T1000 (cell line): ENCODE measurements around the gene ALG9.

Experiments
- DNase-seq: peaks from one replicate; lab custom pipeline; 2025; ENCODE audit warnings: mixed read lengths; lab: John Stamatoyannopoulos, UW

Gene ALG9

DNA sequence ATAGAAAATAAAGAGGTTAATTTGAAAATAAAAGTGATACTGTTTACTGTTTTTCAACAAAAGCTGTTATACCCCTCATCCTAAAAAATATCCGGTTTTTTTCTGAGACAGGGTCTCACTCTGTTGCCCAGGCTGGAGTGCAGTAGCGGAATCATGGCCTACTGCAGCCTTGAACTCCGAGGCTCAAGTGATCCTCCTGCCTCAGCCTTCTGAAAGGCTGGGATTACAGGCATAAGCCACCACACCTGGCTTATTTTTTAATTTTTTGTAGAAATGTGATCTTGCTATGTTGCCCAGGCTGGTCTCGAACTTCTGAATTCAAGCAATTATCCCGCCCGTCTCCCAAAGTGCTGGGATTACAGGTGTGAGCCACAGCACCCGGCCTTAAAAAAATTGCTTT lies 35.7 kb downstream of the ALG9 start:
- DNase-seq = no peak

DNA sequence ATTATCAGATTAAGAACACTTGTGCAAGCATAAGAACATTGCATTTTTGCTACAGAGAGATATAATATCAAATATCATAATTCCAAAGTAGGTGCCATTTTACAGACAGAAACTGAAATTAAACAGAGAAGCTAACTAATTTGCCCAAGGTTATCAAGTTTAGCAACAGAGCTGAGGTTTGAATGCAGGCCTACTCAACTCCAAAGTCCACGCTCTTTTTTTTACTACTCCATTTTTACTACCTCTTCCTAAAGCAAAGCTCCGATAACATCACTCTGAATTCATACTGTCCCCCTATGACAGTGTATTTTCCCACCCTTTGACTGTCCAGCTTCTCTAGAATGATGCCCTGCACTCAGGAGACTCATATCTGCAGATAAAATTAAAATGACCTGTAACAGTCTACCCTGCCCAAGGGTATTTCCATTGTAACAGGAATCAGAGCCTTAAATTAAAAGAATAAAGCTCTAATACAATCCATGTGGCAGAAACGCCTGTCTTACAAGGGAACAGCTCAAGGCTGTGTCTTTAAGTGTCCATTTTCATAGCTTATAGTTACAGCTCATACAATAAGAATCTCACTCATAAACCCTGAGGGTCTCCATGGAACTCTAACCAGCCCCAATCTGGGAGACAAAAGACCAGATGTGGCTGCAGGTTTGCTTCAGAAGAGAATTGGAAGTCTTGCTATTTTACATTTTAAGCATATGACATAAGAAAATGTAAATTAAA lies 36.8 kb downstream of the ALG9 start:
- no peak for DNase-seq

DNA sequence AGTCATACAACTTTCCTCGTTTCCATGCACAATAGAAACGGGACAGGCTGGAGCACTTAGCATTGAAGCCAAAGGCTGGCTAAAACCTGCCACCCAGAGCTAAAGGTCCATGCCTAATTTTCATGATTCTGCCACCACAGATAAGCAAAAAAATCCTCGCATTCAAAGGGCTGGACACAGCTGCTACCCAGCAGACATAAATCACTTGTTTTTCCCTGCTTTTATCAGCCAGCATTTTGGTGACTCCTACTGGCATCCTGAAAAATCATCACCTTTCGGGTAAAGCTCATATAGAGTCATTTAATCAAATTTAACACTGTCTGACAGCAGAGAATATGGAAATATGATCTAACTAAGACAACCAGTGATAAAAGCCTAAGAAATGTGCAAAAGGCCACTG lies 37.9 kb downstream of the ALG9 start:
- no peak for DNase-seq

DNA sequence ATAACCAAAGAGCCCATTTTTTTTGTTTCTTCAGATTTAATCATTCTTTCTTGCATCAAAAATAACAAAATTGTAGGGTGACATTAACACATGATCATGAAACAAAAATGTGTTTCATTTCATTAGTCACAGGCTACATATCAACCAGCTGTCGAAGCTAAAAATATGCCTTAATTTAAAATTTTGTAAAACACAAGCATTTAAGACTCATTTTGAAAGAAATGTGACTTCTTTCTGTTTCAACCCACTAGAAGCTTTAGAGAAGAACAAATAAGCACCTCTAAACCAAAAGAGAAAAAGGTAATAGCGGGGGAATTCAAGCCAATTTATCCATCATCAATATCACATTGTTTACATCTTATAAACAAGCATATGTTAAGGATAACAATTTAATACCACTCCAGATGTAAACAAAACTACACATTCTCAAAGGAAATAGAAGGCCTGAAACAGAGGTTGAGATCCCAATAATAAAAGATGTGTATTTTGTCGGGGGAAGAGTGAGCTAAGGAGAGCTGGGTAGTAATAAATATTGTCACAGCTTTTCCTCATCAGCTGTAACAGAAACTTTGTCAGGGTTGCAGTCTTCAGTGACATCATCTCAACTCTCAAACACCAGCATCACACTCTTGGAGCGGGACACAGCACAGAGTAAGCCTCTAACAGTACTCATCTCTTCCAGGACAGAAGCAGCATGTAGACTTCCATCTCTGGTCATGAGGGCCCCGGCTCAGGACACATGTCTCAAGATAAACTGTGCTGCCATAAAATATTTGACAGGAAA lies 42.0 kb downstream of the ALG9 start:
- no peak for DNase-seq

- no peak for DNase-seq
These were observed 44.9 kb downstream of the ALG9 start for GRCh38 chr11:111826322-111826950.

- no peak for DNase-seq
These were observed 47.8 kb downstream of the ALG9 start for GRCh38 chr11:111823629-111824028.

DNA sequence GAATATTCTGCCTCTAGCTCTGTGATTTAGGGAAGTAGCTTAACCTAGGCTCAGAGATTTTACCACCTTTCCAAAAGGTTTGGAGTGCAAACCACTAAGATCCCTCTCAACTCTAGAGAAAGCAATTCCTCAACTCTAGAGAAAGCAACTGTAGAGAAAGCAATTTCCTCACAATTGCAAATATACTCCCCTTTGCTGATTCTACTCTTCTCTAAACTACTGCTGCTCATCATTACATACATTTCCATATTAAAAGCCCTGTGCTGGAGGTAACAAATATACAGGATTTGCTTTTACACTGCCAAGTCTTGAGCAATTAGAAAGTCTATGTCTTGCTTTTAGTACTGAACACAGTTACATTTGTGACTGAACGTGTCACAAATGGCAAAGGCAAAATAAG lies 48.2 kb downstream of the ALG9 start:
- DNase-seq = no peak

DNA sequence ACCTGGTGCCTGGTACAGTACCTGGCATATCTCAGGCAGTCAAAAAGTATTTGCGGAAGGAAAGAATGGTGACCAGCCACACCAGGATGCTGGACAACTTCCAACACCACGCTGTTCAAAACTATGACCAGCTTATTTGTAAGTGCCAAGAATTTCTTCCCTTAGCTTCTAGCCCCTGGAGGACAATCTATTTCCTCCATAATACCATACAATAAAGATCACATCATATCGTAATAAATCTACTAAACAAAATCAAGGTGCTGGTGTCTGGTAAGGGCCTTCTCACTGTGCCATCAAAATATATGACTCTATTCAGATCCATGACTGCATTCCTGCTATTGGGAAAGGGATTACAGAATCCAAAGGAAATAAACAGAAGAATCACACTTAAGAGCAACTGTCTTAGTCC lies 51.5 kb downstream of the ALG9 start:
- no peak for DNase-seq

- no peak for DNase-seq
These were observed 52.1 kb downstream of the ALG9 start for GRCh38 chr11:111819161-111819828.

GRCh38 chr11:111815489-111815888 lies 55.9 kb downstream of the ALG9 start:
- DNase-seq = no peak

DNA sequence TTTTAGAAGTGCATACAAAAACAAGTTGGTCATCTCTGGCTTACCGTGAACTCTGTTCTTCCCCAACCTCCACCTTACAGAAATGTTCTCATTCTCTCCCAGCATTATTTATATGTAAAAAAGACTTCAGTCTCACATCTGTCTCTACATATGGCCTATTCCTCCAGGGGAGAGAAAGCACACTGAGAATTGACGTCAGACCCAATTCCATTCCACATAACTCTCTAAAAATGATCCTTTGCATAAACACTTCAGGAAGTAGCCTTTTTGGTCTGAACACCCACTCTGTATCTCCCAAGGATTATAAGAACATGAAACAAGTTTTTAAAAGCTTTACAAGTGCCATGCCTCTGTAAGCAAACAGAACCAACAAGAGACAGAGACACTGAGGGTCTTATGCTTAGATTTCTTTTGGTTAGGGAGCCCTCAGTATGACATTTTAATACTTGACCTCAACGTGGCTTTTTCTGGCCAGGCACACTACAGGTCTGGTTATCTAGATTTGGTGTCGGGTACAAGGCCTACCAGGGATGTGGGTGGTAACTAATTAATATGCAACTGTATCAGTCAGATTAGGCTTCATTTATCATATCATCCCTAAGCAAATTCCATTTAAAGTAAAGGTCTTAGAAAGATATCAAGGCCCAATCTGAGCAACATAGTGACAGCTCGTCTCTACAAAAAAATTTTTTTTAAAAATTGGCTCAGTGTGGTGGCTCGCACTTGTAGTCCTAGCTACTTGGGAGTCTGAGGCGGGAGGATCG lies 56.6 kb downstream of the ALG9 start:
- DNase-seq = no peak

DNA sequence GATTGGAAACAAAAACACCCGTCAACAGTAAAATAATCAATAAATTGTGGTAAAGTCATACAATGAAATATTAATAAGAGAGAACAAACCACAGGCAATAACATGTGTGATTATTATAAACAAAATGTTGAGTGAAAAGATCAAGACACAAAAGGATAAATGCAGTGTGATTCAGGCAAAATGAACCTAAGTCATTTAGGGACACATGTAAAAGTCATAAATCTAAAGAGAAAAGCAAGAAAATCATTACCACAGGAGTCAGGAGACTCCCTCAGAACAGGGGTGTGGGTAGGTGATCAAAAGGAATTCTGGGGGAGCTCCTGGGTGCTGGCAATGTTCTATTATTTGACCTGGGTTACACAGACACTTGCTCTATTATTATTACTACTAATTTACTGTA lies 57.3 kb downstream of the ALG9 start:
- DNase-seq = no peak

GRCh38 chr11:111812211-111812610 lies 59.2 kb downstream of the ALG9 start:
- DNase-seq = no peak

DNA sequence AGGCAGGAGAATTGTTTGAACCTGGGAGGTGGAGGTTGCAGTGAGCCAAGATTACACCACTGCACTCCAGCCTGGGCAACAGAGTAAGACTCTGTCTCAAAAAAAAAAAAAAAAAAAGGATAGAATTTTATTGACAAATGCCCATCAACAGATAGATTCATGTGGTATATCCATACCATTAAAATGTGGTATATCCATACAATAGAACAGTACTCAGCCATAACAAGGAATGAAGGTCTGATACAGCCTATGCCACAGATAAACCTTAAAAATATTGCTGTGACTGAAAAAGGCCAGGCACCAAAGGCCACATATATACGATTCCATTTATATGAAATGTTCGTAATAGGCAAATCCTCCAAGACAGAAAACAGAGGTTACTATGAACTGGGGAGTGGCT lies 59.9 kb downstream of the ALG9 start:
- no peak for DNase-seq

DNA sequence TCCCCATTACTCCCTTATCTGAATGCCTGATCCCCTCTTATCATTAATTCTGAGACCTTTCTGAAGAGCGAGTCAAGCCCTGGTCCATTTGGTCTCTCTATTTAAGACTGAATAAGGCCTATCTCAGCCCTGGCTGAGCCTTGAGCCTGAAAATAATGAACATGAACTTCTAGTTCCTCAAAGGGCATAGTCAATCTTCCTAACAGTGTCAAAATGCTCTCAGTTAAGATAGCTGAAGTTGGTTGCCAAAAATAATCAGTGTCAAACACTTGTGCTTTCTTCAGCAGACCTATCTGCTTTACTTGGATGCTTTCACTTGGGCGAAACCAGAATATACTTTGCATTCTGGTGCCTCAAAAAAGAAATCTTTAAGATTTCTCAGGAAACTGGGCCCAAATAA lies 62.5 kb downstream of the ALG9 start:
- DNase-seq = no peak

DNA sequence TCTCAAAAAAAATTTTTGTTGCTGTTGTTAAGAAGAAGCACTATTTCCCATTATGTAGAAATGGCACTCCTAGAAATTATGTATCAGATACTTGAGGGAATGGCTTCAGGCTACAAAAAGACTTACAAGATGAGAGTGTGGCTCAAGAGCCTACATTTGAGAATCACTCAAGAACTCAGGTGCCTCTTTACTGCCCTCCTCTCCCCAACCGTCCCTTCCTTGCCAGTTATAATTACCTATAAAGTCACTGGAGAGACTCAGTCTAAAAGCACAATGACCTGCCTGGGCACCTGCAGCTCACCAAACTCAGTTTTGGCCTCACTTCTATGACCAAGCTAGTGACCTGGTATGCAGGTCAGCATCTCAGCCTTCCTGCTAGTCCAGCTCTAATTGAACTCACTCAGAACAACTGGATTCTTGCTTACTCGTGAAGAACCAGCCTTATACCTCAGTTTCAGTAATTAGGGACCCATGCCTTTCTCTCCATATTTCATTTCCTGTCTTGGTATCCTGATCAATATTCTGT lies 63.3 kb downstream of the ALG9 start:
- no peak for DNase-seq

DNA sequence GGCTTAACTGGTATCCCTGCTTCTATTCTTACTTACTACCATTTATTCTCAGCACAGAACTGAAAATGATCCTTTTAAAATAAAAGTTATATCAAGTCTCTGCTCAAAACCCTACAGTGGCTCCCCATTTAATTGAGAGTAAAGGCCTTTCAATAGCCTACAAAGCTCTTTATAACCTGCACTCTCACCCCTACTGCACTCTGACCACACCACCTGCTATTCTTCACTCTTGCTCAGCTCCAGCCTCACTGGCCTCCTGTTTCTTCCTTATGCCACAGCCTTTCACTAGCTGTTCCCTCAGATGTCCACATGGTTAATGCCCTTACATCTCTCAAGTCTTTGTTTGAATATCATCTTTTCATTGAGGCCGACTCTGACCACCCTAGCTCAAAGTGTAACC lies 64.3 kb downstream of the ALG9 start:
- DNase-seq = no peak

- DNase-seq = no peak
These were observed 70.2 kb downstream of the ALG9 start for GRCh38 chr11:111801135-111801534.

DNA sequence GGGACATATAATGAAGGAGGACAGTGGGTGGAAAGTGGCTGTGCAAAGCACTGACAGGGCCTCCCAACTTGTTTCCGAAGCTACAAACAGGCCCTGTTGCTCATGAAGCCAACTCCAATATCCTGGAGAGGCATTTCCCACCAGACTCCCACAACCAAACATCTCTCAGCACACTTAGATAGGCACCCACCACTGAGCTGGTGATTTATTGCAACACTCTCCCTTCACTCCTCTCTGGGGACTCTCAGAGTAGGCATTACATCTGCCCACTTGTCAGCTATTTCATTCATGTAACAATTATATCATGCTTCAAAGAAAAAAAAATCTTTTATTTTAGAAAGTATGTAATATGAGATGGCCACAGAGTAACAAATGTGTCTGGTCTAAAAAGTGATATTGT lies 73.1 kb downstream of the ALG9 start:
- DNase-seq = no peak

GRCh38 chr11:111797145-111797581 lies 74.2 kb downstream of the ALG9 start:
- no peak for DNase-seq

GRCh38 chr11:111796696-111797095 lies 74.7 kb downstream of the ALG9 start:
- DNase-seq = no peak
